ENCODE results near the gene LELP1.

DNA sequence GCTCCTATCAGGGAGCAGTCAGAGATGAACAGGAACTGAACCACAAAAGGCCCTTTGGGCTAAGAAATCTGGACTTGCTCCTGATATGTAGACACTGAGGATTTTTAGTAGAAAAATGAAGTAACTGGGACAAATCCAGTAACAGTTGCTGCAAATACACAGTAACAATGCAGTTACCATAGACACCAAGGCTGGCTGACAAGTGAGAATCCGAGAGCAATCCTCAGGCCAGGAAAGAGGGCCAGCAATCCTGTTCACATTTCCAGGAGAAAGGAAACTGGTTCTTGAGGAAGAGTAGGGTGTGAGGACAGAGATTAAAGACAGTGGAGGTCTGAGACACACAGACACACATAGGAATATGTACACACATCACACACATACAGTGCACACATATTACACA lies 46.9 kb downstream of the LELP1 start:
- TF ChIP-seq, protein P1, sequence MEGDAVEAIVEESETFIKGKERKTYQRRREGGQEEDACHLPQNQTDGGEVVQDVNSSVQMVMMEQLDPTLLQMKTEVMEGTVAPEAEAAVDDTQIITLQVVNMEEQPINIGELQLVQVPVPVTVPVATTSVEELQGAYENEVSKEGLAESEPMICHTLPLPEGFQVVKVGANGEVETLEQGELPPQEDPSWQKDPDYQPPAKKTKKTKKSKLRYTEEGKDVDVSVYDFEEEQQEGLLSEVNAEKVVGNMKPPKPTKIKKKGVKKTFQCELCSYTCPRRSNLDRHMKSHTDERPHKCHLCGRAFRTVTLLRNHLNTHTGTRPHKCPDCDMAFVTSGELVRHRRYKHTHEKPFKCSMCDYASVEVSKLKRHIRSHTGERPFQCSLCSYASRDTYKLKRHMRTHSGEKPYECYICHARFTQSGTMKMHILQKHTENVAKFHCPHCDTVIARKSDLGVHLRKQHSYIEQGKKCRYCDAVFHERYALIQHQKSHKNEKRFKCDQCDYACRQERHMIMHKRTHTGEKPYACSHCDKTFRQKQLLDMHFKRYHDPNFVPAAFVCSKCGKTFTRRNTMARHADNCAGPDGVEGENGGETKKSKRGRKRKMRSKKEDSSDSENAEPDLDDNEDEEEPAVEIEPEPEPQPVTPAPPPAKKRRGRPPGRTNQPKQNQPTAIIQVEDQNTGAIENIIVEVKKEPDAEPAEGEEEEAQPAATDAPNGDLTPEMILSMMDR (IDR thresholded peaks at IDR 0.05; ENCODE audit: low read depth, low read length, poor library complexity, severe bottlenecking), result no peak
- TF ChIP-seq EZH2phosphoT487 (IDR thresholded peaks at IDR 0.05; ENCODE audit: borderline replicate concordance, low read length), result no peak

Data from DOHH2 (cell line).